ENCODE data around the gene C2orf68. TPM values are rescaled to one million over a fixed set of nuclear protein-coding genes. Genes with fewer than 3 reads are reported as not detected.

C2orf68 gene
- total and polyA plus RNA-seq, 2 of the 13 experiments (the other 11 are each of a cell fraction or from before 2014, with no cell fraction given), result 47.1 to 77.4 TPM

DNA sequence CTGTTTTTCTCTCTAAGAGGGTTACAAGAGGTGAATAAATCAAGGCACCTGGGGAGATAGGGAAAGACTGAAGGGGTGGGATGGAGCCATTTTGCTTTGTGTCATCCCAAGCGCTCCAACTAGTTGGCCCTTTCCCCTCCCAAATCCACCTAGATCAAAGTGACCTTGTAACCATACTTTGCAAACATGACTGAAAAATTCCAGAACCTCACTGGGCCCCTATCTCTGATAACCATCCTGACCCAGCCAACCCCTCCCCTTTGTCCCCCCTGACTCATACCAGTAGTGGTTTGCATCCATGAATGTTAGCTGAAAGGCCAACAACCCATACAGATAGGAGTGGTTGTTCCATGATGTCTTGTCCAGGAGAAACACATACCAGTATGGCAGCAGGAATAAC is 53.7 kb downstream of the C2orf68 start (continued):
- TF ChIP-seq SP5 (CRISPR knock-in tag; IDR thresholded peaks at IDR 0.05; ENCODE audit: borderline replicate concordance, low read depth) (peak; percentile 82), NCOR1 (IDR thresholded peaks at IDR 0.05; ENCODE audit: borderline replicate concordance, low read length) (0 out of 2 replicates have a peak, but pooled peaks have one; percentile 18), GATAD2A (CRISPR knock-in tag; IDR thresholded peaks at IDR 0.05) (peak; percentile 77), JUND (CRISPR knock-in tag; IDR thresholded peaks at IDR 0.05) (peak; percentile 41; the same call in 1 of the 2 replicates), NFIC (IDR thresholded peaks at IDR 0.05; ENCODE audit: low read length) (0 out of 2 replicates have a peak, but pooled peaks have one; percentile 23), MAZ (IDR thresholded peaks at IDR 0.05; ENCODE audit: borderline replicate concordance, low read depth, low read length) (no peak), MAZ (CRISPR knock-in tag; IDR thresholded peaks at IDR 0.05; ENCODE audit: low read depth) (no peak), TCF7 (IDR thresholded peaks at IDR 0.05; ENCODE audit: low read depth) (peak; percentile 39; the same call in 1 of the 2 replicates), ZKSCAN5 (CRISPR knock-in tag; IDR thresholded peaks at IDR 0.05) (no peak), SNAPC2 (CRISPR knock-in tag; IDR thresholded peaks at IDR 0.05) (no peak), ZSCAN5A (CRISPR knock-in tag; IDR thresholded peaks at IDR 0.05; ENCODE audit: borderline replicate concordance) (peak; percentile 93; the same call in 1 of the 2 replicates), ZKSCAN8 (CRISPR knock-in tag; IDR thresholded peaks at IDR 0.05; ENCODE audit: borderline replicate concordance) (0 out of 2 replicates have a peak, but pooled peaks have one; percentile 33), TBX2 (CRISPR knock-in tag; IDR thresholded peaks at IDR 0.05; ENCODE audit: borderline replicate concordance) (peak; percentile 21; the same call in 1 of the 2 replicates), RARA (CRISPR knock-in tag; IDR thresholded peaks at IDR 0.05) (peak; percentile 68), ZNF644 (CRISPR knock-in tag; IDR thresholded peaks at IDR 0.05; ENCODE audit: low read depth) (peak; percentile 98), HMG20B (CRISPR knock-in tag; conservative IDR thresholded peaks at IDR 0.05) (peak; percentile 33; the same call in 1 of the 2 replicates), KAT8 (CRISPR knock-in tag; IDR thresholded peaks at IDR 0.05) (peak; percentile 27; the same call in 1 of the 2 replicates), MED8 (CRISPR knock-in tag; IDR thresholded peaks at IDR 0.05; ENCODE audit: insufficient replicate concordance) (peak; percentile 47), ZNF530 (CRISPR knock-in tag; IDR thresholded peaks at IDR 0.05; ENCODE audit: low read depth) (no peak), ZNF121 (CRISPR knock-in tag; IDR thresholded peaks at IDR 0.05) (peak; percentile 50; the same call in 1 of the 2 replicates), FOXA1 (IDR thresholded peaks at IDR 0.05) (no peak), FOXA1 (CRISPR knock-in tag; IDR thresholded peaks at IDR 0.05) (peak; percentile 35; the same call in 1 of the 2 replicates)
- TF ChIP-seq, protein P1, sequence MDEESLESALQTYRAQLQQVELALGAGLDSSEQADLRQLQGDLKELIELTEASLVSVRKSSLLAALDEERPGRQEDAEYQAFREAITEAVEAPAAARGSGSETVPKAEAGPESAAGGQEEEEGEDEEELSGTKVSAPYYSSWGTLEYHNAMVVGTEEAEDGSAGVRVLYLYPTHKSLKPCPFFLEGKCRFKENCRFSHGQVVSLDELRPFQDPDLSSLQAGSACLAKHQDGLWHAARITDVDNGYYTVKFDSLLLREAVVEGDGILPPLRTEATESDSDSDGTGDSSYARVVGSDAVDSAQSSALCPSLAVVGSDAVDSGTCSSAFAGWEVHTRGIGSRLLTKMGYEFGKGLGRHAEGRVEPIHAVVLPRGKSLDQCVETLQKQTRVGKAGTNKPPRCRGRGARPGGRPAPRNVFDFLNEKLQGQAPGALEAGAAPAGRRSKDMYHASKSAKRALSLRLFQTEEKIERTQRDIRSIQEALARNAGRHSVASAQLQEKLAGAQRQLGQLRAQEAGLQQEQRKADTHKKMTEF (CRISPR knock-in tag; IDR thresholded peaks at IDR 0.05), result 0 out of 2 replicates have a peak, but pooled peaks have one; percentile 22
- TF ChIP-seq, protein P2, sequence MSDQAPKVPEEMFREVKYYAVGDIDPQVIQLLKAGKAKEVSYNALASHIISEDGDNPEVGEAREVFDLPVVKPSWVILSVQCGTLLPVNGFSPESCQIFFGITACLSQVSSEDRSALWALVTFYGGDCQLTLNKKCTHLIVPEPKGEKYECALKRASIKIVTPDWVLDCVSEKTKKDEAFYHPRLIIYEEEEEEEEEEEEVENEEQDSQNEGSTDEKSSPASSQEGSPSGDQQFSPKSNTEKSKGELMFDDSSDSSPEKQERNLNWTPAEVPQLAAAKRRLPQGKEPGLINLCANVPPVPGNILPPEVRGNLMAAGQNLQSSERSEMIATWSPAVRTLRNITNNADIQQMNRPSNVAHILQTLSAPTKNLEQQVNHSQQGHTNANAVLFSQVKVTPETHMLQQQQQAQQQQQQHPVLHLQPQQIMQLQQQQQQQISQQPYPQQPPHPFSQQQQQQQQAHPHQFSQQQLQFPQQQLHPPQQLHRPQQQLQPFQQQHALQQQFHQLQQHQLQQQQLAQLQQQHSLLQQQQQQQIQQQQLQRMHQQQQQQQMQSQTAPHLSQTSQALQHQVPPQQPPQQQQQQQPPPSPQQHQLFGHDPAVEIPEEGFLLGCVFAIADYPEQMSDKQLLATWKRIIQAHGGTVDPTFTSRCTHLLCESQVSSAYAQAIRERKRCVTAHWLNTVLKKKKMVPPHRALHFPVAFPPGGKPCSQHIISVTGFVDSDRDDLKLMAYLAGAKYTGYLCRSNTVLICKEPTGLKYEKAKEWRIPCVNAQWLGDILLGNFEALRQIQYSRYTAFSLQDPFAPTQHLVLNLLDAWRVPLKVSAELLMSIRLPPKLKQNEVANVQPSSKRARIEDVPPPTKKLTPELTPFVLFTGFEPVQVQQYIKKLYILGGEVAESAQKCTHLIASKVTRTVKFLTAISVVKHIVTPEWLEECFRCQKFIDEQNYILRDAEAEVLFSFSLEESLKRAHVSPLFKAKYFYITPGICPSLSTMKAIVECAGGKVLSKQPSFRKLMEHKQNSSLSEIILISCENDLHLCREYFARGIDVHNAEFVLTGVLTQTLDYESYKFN (CRISPR knock-in tag; conservative IDR thresholded peaks at IDR 0.05), result peak; percentile 77
- TF ChIP-seq, protein P3, sequence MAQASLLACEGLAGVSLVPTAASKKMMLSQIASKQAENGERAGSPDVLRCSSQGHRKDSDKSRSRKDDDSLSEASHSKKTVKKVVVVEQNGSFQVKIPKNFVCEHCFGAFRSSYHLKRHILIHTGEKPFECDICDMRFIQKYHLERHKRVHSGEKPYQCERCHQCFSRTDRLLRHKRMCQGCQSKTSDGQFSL (CRISPR knock-in tag; IDR thresholded peaks at IDR 0.05), result no peak
